Endometrial microvascular endothelial cells (primary cell): ENCODE measurements around the gene OSGEPL1. TPM values are rescaled to one million over a fixed set of nuclear protein-coding genes. Genes with fewer than 3 reads are reported as not detected.

ENCODE experiments used
- in situ Hi-C: cut with HindIII; loops from 2 replicates; pipeline ENCODE4 v1.10.0; 2017; ENCODE audit warnings: low sequenced_read_pairs, low pct_unique_long_range_greater_than_20kb; ENCODE audit errors: inconsistent ontology term
- total RNA-seq: library from RNA; depleted of rRNA; stranded (reverse); fragments of >200 nt; gene quantifications from one replicate; pipeline ENCODE4 v1.2.3, GENCODE V29; 2015; ENCODE audit errors: inconsistent ontology term

OSGEPL1 gene, protein sequence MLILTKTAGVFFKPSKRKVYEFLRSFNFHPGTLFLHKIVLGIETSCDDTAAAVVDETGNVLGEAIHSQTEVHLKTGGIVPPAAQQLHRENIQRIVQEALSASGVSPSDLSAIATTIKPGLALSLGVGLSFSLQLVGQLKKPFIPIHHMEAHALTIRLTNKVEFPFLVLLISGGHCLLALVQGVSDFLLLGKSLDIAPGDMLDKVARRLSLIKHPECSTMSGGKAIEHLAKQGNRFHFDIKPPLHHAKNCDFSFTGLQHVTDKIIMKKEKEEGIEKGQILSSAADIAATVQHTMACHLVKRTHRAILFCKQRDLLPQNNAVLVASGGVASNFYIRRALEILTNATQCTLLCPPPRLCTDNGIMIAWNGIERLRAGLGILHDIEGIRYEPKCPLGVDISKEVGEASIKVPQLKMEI
- total RNA-seq: 9.5 TPM

GRCh38 chr2:189762551-189763298 lies at the start of gene OSGEPL1:
Gene OSGEPL1 (minus strand): TSS chr2:189762792. CDS start chr2:189761640, 1,152 bp downstream.
- in situ Hi-C loops: no loop called here

DNA sequence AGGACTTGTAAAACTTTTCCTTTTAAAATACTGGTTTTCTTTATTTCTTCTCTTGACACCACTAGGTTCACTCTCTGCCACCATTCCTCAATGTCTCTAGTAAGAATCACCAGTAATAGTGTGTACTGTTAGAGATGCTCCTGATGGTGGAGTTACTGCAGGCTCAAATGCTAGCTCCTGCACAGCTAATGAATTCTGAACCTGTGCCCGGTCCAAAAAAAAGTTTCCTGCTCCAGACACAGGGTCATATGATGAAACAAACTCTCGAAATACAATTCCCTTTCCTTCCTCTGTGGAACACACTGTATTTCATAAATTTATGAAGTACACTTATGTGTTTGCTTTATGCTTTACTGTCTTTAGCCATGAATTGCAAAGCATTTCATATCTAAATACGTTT lies 40.8 kb upstream of the OSGEPL1 start:
- in situ Hi-C loops: no loop called here

GRCh38 chr2:189802396-189802912 lies 39.9 kb upstream of the OSGEPL1 start:
- in situ Hi-C loops: no loop called here

- in situ Hi-C loops: no loop called here
Measured at GRCh38 chr2:189799531-189799930, 36.9 kb upstream of the OSGEPL1 start.

DNA sequence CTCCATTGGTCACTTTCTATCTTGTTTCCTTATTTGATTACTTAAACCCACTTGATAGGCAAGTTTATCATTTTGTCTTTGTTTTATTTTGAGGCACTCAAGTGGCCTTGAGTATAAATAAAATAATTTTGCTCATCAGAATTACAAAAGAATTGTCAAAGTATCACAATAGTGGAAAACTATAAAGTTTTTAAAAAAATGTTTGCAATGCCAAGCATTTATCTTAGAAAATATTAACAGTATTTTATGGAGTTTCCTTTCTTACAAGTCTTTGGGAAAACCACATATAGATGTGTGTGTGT lies 36.4 kb upstream of the OSGEPL1 start:
- in situ Hi-C loops: no loop called here

DNA sequence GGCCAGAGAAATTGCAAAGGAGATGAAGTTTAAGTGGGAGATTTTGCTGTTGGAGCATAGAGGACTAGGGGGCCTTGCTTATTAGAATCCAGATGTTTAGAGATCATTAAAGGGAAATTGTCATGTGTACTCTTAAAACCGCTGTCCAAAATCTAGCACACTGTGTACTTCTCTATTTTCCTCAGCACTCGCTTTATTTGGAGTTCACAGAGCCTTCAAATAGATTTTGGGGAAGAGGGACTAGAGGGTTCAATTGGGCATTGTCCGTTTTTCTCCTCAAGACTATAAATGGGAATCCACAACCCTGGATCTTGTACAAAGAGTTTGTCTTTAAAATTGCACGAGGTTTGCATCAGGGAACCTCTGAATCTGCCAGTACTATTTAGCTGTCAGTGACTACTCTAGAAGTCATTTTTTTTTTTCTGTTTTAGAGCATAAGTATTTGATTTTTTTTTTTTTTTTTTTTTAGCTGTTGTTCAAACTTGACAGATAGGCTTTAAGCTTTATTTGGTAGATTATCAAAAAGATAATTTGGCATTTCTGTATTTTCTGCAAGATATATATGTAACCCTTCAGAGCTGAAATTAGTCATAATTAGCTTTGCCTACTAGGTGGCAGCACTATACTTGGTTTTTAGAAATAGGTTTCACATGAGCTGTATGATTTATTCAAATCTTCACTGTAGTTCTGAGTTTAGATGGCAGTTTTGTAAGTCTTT lies 35.9 kb upstream of the OSGEPL1 start:
- in situ Hi-C loops: no loop called here

DNA sequence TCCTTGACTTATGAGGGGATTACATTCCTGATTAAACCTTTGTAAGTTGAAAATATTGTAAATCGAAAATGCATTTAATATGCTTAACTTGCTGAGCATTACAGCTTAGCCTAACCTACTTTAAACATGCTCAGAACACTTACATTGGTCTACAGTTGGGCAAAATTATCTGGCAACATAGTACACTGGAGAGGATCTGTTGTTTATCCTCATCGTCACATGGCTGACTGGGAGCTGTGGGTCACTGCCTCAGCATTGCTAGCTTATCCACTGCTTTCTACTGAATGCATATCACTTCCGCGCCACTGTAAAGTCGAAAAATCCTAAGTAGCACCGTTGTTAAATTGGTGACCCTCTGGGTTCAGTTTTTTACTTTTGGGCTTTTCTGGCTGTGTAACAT lies 35.3 kb upstream of the OSGEPL1 start:
- in situ Hi-C loops: no loop called here

DNA sequence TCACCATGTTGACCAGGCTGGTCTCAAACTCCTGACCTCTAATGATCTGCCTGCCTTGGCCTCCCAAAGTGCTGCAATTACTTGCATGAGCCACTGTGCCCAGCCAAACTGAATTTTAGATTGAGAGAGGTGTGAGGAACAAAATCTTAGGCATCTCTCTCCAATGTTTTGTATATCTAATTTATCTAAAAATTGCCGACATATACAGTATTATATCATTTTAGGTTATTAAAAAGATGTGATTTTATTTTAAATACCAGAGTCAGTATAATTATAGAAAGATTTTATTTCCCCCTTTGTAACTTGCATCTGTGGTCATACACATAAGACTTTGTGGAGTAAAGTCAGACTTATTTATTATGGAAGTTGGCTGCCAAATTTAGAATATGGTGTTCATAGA lies 31.7 kb upstream of the OSGEPL1 start:
- in situ Hi-C loops: no loop called here

GRCh38 chr2:189791338-189792042 lies 28.9 kb upstream of the OSGEPL1 start:
- in situ Hi-C loops: no loop called here

DNA sequence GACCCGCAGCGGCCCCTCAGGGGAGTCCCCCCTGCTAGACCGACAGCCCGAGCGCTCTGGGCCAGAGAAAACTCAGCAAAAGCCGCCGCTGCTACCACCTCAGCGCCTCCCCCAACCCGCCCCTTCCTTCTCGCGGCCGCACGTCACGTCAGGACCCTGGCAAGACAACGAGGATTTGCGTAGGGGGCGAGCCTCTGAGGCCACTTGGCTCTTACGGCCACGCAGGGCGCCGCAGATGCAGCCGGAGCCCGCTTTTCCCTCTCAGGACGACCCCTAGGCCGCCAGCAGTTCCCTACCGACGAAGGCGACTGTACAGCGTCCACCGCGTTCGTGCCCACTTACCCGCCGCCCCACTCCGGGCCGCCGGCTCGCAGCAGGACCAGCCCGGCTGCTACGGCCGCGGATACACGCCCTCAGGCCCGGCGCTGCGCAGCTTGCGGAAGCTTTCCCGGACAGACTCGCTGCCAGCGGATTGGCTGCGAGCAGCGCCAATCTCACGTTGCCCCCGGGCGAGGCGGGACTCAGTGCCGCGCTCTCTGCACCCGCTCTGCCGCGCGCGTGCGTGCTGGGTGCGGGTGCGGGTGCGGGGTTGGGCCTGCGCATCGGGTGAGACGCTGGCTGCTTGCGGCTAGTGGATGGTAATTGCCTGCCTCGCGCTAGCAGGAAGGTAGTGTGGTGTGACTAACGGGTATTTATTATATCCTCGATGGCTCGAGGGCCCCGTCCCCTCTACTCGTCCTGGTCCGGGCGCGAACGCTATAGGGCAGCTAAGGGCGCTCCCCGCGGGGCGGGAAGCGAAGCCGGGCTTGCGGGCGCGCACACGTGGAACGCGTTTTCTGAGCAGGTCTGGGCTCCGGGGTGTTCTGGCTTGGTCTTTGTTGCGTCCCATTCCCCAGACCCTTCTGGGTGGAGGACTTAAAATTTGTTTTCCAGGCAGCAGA lies 21.6 kb upstream of the OSGEPL1 start, which contains the start of the genes ORMDL1 and PMS1:
TSS of gene ORMDL1 (minus strand) at position 413 of the 941 bp plus-strand sequence. CDS start 1,744 bp downstream, outside the sequence.
TSS of gene PMS1 (plus strand) at position 524 of the 941 bp plus-strand sequence. CDS start 7,360 bp downstream, outside the sequence.
- in situ Hi-C loops: no loop called here

GRCh38 chr2:189783451-189783926 lies 20.9 kb upstream of the OSGEPL1 start:
- in situ Hi-C loops: no loop called here

DNA sequence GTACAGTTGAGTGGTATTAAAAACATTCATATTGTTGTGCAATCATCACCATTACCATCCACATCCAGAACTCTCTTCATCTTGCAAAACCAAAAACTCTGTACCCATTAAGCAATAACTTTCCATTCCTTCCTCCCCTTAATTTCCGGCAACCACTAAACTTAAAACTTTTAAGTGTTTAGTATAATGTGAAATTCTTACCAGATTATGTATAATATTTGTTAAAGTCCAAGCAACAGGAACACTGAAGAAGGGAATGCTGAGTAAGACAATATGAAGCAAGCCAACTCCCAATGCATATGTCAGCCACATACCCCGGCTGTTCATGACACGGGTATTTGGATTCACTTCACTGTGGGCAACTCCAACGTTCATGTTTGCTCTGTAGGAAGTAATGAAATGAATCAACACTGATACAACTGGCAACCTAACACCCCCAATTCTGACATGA lies 19.7 kb upstream of the OSGEPL1 start:
- in situ Hi-C loops: no loop called here

DNA sequence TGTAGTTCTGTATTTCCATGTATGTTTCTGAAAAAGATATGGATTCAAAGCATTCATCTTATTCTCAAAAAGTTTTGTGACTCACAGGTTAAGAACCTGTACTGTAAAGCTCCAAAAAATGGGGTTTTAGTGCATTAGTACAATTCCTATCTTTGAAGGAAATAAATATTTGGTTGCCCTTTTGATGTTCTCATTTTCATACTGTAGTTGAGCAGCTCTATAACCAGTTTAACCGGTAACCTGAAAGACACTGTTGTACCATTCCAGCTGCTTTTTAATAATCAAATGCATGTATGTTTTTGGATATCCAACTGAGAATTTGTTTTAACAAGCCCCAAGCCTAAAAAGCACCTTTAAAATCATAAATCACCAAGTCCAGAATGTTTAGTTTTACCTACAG lies 9.6 kb upstream of the OSGEPL1 start:
- in situ Hi-C loops: no loop called here

DNA sequence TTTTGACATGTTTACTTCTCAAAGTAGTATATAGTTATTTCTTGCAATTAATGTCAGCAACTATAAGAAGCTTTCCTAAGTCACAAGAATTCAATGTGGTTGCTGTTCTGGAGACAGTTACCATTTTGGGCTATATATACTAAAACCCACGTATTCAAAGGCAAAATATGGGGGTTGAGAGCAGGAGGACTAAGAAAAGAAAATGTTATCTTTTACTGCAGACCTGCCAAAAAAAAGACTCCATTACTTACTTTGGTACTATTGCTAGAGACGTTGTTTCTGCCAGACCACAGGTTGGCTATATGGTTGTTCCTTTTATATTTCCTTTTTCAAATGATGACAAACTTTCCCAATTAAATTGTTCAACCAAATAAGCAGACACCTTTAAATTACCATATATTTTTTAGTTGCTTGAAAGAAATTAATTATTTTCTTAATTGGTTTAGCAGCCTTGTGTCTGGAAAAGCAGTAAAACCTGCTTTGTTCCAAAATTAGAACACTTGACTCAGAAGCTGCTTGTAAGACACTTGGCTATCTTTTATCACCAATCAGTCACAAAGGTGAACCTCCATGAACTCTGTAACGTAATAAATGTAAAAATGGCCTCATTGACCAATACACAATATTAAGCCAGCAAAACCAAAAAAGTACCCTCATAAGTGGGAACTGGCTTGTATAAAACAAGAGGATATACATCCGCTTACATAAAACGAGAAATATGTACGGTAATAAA lies 8.2 kb upstream of the OSGEPL1 start:
- in situ Hi-C loops: no loop called here

DNA sequence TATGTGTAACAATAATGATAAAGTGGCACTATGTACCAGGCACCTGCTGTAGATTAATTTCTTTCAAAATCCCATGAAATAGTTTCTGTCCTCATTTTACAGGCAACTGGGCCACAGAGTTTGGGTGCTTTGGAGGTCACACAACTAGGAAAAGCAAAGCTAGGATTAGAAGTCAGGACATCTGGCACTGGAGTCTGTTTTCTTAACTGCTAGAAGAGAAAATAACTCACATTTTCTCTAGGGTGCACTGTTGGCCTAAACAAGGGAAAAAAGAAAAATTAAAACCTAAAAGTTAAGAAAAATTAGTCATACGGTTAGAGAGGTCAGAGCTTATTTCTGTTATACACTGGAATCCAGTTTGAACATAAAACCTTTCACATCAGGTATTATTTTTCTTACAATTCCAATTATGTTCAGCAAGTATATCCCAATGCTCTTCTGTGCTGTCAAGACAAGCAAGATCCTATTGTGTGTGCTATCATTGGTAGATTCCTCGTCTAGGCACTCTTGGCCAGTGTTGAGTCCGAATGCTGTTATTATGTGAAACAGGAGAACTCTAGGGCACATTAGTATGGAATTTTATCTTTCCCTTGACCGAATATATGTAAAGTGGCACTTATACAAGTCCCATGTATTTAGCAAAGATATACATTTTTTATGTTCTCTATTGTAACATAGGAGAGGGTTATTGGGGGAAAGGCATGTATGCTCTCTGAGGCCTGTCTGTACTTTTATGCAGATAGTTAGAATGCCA lies 1.5 kb upstream of the OSGEPL1 start:
- in situ Hi-C loops: no loop called here

GRCh38 chr2:189762229-189762550 lies 402 bp downstream of the OSGEPL1 start:
- in situ Hi-C loops: no loop called here
